Gastrocnemius medialis (tissue), 4 donors: ENCODE measurements around the gene SYT1.

Source experiments
- POLR2A ChIP-seq, 2 donors: fragments of 450-650 bp; IDR thresholded peaks; one replicate each; pipeline ENCODE4 v1.6.1; 2017; ENCODE audit warnings: antibody characterized with exemption in 2 of 2, mild to moderate bottlenecking in 2 of 2, moderate library complexity in 2 of 2
- TF ChIP-seq, protein P1 (sequence below), 5 experiments: fragments of 450-650 bp in 3 of 5; fragments of 200-600 bp in 2 of 5; sonication (generic) in 2 of 5; IDR thresholded peaks in 4 of 5; conservative IDR thresholded peaks in 1 of 5; 1 replicate in 4 of 5; 2 replicates in 1 of 5; pipeline ENCODE4 v1.5.1; 2016 to 2019; ENCODE audit warnings: antibody characterized with exemption in 5 of 5, mild to moderate bottlenecking in 3 of 5, moderate library complexity in 3 of 5

- no peak for TF ChIP-seq POLR2A (IDR thresholded peaks at IDR 0.05)
- TF ChIP-seq, protein P1, sequence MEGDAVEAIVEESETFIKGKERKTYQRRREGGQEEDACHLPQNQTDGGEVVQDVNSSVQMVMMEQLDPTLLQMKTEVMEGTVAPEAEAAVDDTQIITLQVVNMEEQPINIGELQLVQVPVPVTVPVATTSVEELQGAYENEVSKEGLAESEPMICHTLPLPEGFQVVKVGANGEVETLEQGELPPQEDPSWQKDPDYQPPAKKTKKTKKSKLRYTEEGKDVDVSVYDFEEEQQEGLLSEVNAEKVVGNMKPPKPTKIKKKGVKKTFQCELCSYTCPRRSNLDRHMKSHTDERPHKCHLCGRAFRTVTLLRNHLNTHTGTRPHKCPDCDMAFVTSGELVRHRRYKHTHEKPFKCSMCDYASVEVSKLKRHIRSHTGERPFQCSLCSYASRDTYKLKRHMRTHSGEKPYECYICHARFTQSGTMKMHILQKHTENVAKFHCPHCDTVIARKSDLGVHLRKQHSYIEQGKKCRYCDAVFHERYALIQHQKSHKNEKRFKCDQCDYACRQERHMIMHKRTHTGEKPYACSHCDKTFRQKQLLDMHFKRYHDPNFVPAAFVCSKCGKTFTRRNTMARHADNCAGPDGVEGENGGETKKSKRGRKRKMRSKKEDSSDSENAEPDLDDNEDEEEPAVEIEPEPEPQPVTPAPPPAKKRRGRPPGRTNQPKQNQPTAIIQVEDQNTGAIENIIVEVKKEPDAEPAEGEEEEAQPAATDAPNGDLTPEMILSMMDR (IDR thresholded peaks at IDR 0.05 in 4 of 5, conservative IDR thresholded peaks at IDR 0.05 in 1 of 5): no peak
Observed at GRCh38 chr12:79057540-79057939, 193.0 kb downstream of the SYT1 start.
